HFF-Myc (cell line): ENCODE measurements around the gene XPNPEP2.
"Not testable (repeated sequence)": the region's sequence is repeated elsewhere in the genome, so short reads cannot be mapped to it uniquely, and the experiment has no call there.

ENCODE experiments used
- DNase-seq: peaks from one replicate; pipeline ENCODE4 v3.0.0-alpha.2; 2011; ENCODE audit warnings: low read depth; ENCODE audit errors: extremely low read depth
- H3K4me3 ChIP-seq: replicated peaks from 2 replicates; pipeline ENCODE4 v1.5.1; 2011; ENCODE audit warnings: low read depth, mild to moderate bottlenecking, control low read depth, low read length
- TF ChIP-seq, protein P1 (sequence below): IDR thresholded peaks from 2 replicates; pipeline ENCODE4 v1.5.1; 2012; ENCODE audit warnings: mild to moderate bottlenecking, low read depth, low read length, control low read depth; ENCODE audit errors: missing control alignments

Gene XPNPEP2

DNA sequence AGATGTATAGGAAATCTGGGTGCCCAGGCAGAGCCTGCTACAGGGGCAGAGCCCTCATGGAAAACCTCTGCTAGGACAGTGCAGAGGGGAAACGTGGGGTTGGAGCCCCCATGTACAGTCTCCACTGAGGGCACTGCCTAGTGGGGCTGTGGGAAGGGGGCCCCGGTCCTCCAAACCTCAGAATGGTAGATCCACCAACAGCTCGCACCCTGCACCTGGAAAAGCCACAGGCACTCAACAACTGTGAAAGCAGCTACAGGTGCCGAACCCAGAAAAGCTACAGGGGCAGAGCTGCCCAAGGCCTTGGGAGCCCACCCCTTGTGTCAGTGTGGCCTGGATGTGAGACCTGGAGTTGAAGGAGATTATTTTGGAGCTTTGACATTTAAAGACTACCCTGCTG lies 5.4 kb upstream of the XPNPEP2 start:
- DNase-seq, result no peak
- TF ChIP-seq, protein P1, sequence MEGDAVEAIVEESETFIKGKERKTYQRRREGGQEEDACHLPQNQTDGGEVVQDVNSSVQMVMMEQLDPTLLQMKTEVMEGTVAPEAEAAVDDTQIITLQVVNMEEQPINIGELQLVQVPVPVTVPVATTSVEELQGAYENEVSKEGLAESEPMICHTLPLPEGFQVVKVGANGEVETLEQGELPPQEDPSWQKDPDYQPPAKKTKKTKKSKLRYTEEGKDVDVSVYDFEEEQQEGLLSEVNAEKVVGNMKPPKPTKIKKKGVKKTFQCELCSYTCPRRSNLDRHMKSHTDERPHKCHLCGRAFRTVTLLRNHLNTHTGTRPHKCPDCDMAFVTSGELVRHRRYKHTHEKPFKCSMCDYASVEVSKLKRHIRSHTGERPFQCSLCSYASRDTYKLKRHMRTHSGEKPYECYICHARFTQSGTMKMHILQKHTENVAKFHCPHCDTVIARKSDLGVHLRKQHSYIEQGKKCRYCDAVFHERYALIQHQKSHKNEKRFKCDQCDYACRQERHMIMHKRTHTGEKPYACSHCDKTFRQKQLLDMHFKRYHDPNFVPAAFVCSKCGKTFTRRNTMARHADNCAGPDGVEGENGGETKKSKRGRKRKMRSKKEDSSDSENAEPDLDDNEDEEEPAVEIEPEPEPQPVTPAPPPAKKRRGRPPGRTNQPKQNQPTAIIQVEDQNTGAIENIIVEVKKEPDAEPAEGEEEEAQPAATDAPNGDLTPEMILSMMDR, result no peak
- H3K4me3 ChIP-seq, result no peak overlapping the region

DNA sequence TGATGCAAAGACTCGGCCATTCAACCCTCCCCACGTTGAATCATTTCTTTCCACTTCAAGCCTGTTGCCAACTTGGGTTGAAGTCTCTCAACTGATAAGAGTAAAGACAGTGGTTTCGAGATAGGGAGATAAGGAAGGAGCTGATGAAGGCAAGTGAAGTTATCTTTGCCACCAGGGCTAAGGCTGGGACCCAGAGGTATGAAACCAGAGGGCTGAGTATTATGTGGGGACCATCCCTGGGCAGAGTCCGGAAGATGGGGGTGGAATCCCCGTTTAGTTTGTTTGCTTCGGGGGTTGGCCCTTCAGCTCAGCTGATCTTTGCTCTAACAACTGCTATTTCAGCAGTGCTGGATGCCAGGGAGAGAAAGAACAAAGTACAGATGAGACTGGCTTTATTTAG lies 2.3 kb upstream of the XPNPEP2 start:
- H3K4me3 ChIP-seq, result no peak overlapping the region
- TF ChIP-seq, protein P1, result no peak

DNA sequence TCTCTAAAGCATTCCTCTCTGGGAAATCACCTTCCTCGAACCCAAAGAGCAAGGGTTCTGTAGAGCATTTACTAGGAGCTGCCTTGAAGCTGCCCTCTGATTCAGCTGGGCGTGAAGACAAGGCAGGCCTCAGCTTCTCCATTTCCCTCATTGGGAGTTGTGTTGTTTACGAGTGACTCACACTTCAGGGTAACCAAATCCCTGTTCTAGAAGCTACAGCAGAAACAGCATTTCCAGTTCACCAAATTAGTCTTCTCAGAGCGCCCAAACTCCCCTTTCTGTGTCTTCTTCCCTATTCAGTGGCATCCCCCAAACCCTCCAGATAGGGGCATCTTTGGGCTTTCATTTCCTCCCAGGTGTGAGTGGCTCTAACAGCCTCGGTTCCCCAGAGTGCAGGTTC lies 863 bp upstream of the XPNPEP2 start:
- TF ChIP-seq, protein P1, result no peak
- no peak overlapping the region for H3K4me3 ChIP-seq
- DNase-seq, result no peak

More for the DNA sequence above, 2.3 kb upstream of the XPNPEP2 start:
- DNase-seq, result no peak

- DNase-seq, result no peak
- H3K4me3 ChIP-seq, result no peak overlapping the region
- TF ChIP-seq, protein P1, result no peak
Measured at GRCh38 chrX:129739578-129739977, 799 bp downstream of the XPNPEP2 start.

DNA sequence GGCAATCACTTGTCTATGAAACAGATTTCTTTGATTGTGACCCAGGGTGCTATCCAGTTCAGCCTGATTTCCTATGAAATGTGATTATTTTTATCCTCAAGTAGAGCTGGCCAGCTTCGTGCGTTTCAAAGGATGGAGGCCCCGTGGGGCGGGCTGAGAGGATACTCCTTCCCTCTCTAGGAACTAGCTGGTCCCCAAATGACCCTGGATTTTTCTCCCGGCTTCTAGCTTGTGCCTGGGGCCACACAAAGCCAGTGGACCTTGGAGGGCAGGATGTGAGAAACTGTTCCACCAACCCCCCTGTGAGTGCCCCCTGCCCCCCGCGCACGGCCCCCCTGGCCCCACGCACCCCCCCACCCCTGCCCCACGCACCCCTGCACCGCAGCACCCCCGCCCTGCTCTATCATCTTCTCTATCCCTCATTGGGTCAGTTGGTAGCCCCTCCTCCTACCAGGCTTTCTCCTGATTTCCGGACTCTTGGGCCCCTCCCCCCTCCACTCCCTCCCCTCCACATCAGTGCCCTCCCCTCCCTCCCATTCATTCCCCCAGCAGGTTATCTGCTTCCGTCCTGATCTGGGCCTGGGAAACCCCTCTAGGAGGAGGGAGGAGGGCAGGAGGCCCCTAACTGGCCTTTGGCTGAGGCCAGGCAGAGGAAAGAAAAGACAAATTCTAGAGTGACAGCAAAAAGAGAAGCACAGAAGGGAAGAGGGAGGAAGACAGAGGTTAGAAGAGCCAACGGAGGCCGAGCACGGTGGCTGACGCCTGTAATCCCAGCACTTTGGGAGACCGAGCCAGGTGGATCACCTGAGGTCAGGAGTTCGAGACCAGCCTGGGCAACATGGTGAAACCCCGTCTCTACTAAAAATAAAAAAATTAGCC lies 3.3 kb downstream of the XPNPEP2 start:
- DNase-seq, result no peak
- TF ChIP-seq, protein P1, result no peak
- H3K4me3 ChIP-seq, result no peak overlapping the region

- H3K4me3 ChIP-seq, DNase-seq: not testable (repeated sequence)
Measured at GRCh38 chrX:129742759-129743152, 4.0 kb downstream of the XPNPEP2 start.

GRCh38 chrX:129743821-129744220 lies 5.0 kb downstream of the XPNPEP2 start:
- TF ChIP-seq, protein P1, result no peak
- H3K4me3 ChIP-seq, result no peak overlapping the region
- no peak for DNase-seq
